ENCODE data around the gene FAM131C.
"Not testable (repeated sequence)": the region's sequence is repeated elsewhere in the genome, so short reads cannot be mapped to it uniquely, and the experiment has no call there.

Gene FAM131C

GRCh38 chr1:16056521-16056912, 16.9 kb downstream of the FAM131C start:
- DNase-seq: not testable (repeated sequence)

GRCh38 chr1:16055613-16056520, 17.6 kb downstream of the FAM131C start:
- peak; percentile 47 to 88 for DNase-seq

- no peak for DNase-seq
Observed at GRCh38 chr1:16054598-16055540, 18.6 kb downstream of the FAM131C start.

- no peak for DNase-seq
Observed at GRCh38 chr1:16053781-16054502, 19.5 kb downstream of the FAM131C start.

GRCh38 chr1:16051949-16052348, 21.5 kb downstream of the FAM131C start:
- DNase-seq: not testable (repeated sequence)

- DNase-seq: no peak
Observed at GRCh38 chr1:16051039-16051438, 22.4 kb downstream of the FAM131C start.

- DNase-seq: no peak
Observed at GRCh38 chr1:16050328-16050727, 23.1 kb downstream of the FAM131C start.

GRCh38 chr1:16048573-16049189, 24.8 kb downstream of the FAM131C start:
- DNase-seq: no peak

GRCh38 chr1:16047791-16048475, 25.5 kb downstream of the FAM131C start:
- DNase-seq: no peak

GRCh38 chr1:16046842-16047241, 26.6 kb downstream of the FAM131C start:
- no peak for DNase-seq

GRCh38 chr1:16043950-16044349, 29.5 kb downstream of the FAM131C start:
- no peak for DNase-seq

- DNase-seq: no peak
Observed at GRCh38 chr1:16043521-16043920, 29.9 kb downstream of the FAM131C start, which contains the start of gene CLCNKB. TSS of gene CLCNKB (plus strand) at chr1:16043782. CDS start at chr1:16044493, 711 bp downstream.

GRCh38 chr1:16042654-16043053, 30.8 kb downstream of the FAM131C start:
- not testable (repeated sequence) for DNase-seq

GRCh38 chr1:16042096-16042495, 31.4 kb downstream of the FAM131C start:
- no peak for DNase-seq

GRCh38 chr1:16041200-16041599, 32.3 kb downstream of the FAM131C start:
- DNase-seq: no peak

- DNase-seq: not testable (repeated sequence)
Observed at GRCh38 chr1:16039871-16040270, 33.6 kb downstream of the FAM131C start.

- DNase-seq: no peak
Observed at GRCh38 chr1:16038620-16038912, 34.9 kb downstream of the FAM131C start.

- not testable (repeated sequence) for DNase-seq
Observed at GRCh38 chr1:16036461-16036860, 37.0 kb downstream of the FAM131C start.

- not testable (repeated sequence) for DNase-seq
Observed at GRCh38 chr1:16033103-16033632, 40.3 kb downstream of the FAM131C start.

- DNase-seq: peak; percentile 68 to 84
Observed at GRCh38 chr1:16032388-16033102, 40.9 kb downstream of the FAM131C start.

- no peak for DNase-seq
Observed at GRCh38 chr1:16031551-16031950, 41.9 kb downstream of the FAM131C start.
